DMS 273 treated with DMSO at 0.1 percent for 48 hours (cell line): ENCODE data around the gene RNF208.
"Not testable (repeated sequence)": the region's sequence is repeated elsewhere in the genome, so short reads cannot be mapped to it uniquely, and the experiment has no call there.

ENCODE experiments used
- DNase-seq: peaks from one replicate; lab custom pipeline; 2025; lab: John Stamatoyannopoulos, UW

Gene RNF208

GRCh38 chr9:137253717-137254623 lies 31.9 kb upstream of the RNF208 start:
- DNase-seq: no peak

DNA sequence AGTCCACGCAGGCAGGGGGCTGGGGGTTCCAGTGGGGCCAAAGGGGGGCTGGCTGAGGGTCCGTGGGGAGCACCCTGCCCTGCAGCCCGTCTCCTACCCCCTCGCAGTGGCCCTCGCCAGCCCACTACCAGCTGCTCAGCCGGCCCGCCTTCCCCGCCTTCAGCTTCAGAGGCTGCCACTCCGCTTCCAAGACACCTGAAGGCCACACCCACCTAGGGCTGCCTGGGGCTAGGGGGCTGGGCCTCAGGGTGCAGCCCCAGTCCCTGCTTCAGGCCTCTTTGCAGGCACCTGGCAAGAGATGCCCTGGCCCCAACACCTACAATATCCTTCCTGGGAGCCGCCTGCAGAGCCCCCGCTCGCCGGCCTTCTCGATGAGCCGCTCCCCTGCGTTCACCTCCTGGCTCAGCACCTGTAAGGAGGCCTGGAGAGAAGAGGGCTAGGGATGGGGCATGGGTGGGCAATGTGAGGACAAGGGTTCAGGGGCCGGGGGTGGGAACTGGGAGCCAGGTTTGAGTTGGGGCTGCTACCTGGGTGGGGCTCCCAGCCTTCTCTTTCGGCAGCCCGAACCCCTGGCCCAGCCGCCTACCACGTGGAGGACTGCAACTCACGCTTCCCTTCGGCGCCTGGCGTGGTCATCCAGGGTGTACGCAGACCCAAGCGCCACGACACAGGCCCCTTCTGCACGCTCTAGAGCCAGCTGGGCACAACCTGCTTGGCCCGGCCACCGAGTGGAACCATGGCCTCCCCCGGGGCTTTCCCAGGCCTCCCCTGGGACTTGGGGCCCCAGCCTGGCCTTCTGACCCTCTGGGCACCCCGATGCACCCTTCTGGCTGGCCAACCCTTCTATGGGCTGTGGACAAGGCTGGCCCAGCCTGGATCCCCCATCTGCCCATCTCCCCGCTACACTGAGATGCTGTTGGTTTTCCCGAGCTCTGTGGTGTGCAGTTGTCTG lies 30.8 kb upstream of the RNF208 start:
- no peak for DNase-seq

DNA sequence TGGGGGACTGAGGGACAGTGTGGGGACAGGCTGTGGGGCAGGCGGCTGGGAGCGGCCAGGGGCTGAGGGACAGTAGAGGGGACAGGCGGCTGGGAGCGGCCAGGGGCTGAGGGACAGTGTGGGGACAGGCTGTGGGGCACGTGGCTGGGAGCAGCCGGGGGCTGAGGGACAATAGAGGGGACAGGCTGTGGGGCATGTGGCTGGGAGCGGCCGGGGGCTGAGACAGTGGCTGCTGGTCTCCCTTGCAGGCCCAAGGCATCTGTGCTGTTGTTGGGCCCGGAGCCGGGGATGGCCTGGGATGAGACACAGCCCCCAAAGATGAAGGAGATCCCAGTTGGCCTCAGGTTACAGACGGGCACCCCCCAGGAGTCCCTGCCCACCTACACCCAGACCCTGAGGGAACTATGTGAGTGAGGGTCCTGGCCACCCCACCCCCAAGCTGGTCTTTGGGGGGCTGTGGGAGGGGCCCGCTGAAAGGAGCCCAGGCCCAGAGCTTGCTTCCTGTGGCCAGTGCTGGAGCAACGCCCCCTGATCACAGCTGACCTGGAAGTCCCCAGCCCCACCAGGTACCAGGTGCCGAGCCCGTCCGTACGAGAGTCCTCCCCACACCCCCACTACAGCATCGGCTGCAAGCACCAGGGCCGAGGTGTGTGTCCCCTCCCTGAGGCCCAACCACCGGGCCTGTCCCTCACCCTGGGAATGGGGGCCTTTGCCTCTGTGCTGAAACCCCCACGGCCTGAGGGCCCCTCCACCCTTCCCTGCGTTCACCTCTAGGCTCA lies 29.6 kb upstream of the RNF208 start:
- DNase-seq: no peak

DNA sequence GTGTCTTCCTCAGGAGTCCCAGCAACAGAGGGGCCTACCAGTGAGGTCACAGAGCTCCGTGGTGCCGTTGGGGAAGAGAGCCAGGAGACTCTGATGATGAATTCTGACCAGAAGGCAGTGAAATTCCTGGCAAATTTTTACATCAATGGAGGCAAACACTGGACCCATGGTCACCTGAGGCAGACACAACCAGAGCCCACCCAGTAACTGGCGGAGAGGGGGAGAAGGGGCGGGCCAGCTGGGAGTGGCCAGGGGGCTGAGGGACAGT lies 29.1 kb upstream of the RNF208 start, which contains the start of gene STPG3:
TSS of gene STPG3 (plus strand) at position 93 of the 268 bp plus-strand sequence. CDS start at position 94, 1 bp downstream.
- DNase-seq: no peak

DNA sequence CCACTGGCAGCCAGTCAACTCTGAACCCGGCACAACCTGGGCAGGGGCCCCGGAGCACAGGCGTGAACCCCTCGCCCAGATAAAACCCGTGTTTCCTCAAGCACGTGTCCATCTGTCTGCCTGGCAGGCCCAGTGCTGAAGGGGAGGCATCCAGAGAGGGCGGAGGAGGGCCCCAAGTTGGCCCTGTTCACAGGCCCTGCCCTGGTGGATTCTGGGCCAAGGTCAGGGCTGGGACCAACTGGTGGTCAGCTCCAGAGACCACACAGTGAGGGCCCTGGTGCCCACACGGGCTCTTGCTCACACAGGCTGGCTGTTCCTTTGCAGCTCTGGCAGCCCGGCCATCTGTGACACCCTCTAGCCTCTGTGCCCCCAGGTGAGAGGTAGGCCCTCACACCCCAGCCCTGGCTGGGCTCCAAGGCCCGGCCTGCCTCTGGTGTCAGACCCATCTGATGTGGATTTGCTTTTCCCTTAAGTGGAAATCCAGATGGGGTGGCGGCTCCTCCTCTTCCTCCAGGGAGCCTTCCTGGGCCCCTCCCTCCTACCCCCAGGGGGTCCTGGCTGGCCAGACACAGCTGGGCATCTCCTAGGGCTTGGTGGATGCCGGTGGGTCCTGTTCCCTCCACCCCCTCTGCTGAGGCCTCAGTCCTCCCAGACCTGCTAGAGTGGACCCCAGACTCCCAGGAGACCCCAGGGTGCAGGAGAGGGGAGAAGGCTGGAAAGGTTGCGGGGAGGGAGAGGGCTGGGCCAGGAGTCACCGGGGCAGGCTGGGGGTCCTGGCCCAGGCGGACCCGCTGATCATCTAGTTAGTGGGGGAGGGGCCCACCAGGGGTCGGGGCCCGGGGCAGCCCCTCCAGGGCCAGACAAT lies 28.5 kb upstream of the RNF208 start:
- DNase-seq: no peak

DNA sequence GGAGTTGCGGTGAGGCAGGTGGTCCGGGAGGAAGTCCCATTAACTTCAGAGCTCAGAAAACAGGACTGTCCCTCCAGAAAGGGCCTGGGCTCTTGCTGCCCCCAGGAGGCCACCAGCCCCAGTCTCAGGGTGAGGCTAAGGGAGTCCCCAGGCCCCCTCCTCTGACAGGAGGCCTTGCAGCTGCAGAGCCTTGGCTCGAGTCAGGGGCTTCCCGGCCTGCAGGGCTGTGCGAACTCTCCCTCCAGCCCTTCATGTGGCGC lies 25.8 kb upstream of the RNF208 start:
- DNase-seq: no peak

- no peak for DNase-seq
Measured at GRCh38 chr9:137247135-137247915, 25.3 kb upstream of the RNF208 start.

DNA sequence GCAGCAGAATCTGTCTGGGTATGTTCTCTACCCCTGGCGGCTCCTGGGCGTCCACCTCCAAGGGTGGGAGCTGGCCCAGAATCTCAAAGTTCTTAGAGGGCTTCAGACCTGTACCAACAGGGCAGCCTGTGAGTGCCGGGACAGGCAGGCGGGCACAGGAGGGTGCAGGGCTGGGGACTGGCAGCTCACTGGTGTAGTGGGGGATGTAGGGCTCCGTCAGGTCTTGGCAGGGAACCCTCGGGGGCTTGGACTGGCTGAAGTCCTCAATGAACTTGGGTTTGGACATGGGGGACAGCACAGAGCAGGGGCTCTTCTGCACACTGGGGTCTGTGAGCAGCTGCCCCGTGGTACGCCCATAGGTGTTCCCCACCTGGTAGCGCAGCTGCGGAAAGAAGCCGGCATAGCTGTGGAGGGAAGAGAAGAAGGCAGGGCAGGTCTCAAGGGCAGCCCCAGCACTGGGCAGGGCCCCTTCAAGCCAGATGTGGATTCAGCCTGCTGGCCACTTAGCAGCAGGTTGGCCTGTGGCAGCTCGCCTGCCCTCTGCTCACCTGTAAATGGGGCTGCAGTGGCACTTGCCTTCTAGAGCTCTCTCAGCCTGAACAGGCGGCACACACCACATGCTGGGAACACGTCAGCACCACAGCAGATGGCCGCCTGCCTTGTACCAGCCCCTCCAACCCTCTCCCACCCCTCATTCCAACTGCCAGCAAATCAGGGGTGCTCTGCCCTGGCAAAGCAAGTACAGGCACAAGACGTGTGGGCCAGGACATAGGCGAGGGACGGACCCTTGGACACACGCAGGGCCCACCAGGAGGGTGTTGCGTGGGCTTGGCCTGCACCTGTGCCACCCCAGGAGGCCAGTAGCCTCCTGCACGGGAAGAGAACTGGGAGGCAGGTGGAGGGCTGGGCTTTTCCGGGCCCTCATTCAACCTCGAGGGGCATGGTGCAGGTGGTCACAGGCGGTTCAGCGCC lies 23.7 kb upstream of the RNF208 start:
- no peak for DNase-seq

DNA sequence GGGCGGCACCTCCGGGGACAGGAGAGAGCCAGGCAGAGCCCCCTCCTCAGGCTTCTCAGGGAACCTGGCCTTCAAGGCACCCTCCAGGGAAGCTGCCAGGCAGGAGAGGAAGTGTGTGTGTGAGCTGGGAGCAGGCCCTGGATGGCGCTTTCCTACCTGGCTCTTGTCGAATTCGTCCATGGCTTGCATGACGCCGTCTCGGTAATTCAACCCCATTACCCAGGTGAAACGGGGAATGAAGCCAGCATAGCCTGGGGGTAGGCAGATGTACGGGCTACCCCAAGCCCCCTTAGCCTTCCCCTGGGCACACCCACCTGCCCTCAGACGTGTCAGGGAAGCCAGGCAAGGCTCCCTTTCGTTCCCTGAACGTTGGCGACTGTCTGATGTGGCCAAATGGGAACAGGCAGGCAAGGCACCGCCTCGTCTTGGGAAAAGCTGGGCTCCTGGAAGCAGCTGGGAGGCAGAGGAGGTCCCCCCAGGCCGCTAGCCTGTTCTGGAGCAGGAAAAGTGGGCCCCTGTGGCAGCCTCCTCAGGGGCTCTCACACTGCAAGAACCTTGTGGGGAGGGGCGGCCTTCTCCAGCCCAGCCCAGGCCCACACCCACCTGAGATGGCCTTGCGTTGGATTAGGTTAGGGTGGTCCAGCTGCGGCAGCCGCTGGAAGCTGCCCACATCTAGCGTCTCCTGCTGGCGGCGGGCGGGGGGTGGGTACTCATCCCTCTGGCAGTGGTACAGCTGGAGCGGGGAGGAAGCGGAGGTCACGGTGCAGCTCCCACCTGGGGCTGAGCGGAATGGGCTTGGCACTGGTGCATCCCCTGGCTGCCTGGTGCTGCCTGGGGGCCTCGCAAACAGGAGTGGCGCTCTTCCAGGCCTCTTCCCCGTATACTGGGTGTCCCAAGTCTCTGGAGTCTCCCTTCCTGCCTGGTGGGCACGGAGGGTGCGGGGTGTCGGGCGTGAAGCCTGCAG lies 22.7 kb upstream of the RNF208 start:
- no peak for DNase-seq

DNA sequence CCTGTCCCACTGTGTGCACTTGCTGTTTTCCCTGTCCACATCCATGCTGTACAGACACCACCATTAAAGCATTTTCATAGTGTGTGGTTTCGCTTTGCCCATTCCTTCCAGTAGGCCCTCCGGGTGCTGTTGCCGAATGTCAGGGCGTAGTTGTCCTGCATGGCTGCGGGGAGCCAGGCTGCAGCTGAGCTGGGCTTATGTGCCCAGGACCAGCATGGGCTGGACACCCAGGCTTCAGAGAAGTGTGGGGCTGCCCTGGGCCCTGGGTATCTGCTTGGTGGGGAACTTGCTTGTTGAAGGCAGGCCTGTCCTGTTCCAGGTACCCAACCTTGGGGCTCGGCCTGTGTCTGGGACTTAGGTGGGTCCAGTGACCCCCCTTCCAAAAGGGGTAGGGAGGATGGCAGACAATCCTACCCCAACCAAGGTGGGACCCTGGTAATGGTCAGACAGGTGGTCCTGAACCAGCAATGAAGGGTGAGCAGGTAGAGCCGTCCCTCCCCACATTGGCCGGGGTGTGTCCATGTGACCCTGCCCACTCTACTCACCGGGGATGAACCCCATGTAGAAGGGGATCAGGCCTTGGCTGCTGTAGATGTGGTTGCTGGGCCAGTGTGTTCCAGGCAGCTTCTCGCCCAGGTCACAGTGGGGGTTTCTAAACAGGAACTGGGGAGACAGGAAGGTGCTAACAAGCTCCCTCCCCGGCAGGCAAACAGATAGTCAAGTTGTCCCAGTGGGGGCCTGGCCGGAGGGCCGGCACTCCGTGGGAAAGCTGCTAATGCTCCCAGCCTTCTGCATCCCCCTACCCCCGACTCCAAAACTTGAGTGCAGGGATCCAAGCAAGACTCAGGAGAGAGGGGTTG lies 21.8 kb upstream of the RNF208 start:
- no peak for DNase-seq

DNA sequence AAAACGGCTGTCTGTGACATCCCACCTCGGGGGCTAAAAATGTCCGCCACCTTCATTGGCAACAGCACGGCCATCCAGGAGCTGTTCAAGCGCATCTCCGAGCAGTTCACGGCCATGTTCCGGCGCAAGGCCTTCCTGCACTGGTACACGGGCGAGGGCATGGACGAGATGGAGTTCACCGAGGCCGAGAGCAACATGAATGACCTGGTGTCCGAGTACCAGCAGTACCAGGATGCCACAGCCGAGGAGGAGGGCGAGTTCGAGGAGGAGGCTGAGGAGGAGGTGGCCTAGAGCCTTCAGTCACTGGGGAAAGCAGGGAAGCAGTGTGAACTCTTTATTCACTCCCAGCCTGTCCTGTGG lies 21.2 kb upstream of the RNF208 start:
- not testable (repeated sequence) for DNase-seq

- DNase-seq: no peak
Measured at GRCh38 chr9:137242269-137243203, 20.5 kb upstream of the RNF208 start.

DNA sequence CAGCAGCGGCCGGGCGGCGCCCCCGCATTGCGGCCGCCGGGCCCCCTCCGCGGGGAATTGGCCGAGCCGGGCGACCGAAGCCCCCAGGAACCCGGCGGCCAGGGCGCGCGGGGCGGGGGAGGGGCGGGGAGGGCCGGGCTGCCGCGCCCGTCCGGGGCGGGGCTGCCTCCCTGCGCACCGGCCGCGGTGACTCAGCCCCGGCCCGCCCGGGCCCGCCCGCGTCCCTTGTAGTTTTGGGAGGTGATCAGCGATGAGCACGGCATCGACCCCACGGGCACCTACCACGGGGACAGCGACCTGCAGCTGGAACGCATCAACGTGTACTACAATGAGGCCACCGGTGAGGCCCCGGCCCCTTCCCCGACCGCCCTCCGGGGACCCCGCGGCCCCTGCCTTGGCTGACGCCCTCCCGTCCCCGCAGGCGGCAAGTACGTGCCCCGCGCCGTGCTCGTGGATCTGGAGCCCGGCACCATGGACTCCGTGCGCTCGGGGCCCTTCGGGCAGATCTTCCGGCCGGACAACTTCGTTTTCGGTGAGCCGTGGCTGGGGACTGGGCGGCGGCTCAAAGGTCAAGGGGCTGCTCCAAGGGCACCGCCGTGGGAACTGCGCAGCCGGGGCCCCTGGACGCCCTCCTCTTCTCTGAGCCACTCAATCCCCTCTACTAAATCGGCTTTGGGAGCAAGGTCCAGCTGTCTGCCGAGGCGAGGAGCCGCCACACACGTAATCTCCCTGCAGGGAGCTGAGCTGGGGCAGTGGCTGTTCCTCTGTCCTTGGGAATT lies 19.6 kb upstream of the RNF208 start:
- no peak for DNase-seq

DNA sequence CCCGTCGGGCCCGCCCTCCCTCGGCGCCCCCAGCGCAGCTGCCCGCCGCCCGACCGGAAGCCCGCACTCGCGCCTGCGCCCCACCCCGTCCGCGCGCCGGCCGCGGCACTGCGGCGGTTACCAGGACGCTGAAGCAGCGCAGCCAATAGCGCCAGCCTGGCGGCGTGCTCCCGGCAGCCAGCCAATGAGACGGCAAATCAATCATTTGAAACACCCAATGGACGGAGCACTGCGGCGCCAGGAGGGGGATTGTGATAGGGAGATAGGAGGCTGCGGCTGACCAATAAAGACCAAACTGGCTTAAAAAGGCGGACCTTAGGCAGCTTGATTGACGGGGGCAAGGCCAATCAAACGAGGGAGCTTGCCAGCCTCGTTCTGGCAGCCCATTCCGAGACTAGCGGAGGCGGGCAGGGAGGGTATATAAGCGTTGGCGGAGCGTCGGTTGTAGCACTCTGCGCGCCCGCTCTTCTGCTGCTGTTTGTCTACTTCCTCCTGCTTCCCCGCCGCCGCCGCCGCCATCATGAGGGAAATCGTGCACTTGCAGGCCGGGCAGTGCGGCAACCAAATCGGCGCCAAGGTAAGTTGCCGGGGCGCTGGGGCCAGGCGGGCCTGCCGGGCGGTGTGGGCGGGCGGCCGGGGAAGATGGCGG lies 18.9 kb upstream of the RNF208 start, which contains the start of gene TUBB4B:
TSS of gene TUBB4B (plus strand) at position 447 of the 649 bp plus-strand sequence. CDS start at position 521, 74 bp downstream.
- peak; percentile 99 for DNase-seq
